ENCODE data around the gene DENND1A. TPM values are rescaled to one million over a fixed set of nuclear protein-coding genes. Genes with fewer than 3 reads are reported as not detected.

The DENND1A gene
- total RNA-seq, 1 donor from 2014 or later: 37.3 TPM

- Histone ChIP-seq H3K27me3 (no peaks in the 10 kb centered on the region), H3K27ac (no peak overlapping the region), H3K4me1 (no peaks in the 10 kb centered on the region), H3K9me3 (no peaks in the 10 kb centered on the region), H3K36me3 (no peaks in the 10 kb centered on the region), H3K4me3 (no peak overlapping the region)
- no peak for TF ChIP-seq CTCF (IDR thresholded peaks at IDR 0.05)
- no peak for DNase-seq (ENCODE audit: low spot score in 2 of 2)
- intact Hi-C loops (cut with DNase I): no loop called here
Measured at GRCh38 chr9:123410281-123410910, 519.5 kb downstream of the DENND1A start.

DNA sequence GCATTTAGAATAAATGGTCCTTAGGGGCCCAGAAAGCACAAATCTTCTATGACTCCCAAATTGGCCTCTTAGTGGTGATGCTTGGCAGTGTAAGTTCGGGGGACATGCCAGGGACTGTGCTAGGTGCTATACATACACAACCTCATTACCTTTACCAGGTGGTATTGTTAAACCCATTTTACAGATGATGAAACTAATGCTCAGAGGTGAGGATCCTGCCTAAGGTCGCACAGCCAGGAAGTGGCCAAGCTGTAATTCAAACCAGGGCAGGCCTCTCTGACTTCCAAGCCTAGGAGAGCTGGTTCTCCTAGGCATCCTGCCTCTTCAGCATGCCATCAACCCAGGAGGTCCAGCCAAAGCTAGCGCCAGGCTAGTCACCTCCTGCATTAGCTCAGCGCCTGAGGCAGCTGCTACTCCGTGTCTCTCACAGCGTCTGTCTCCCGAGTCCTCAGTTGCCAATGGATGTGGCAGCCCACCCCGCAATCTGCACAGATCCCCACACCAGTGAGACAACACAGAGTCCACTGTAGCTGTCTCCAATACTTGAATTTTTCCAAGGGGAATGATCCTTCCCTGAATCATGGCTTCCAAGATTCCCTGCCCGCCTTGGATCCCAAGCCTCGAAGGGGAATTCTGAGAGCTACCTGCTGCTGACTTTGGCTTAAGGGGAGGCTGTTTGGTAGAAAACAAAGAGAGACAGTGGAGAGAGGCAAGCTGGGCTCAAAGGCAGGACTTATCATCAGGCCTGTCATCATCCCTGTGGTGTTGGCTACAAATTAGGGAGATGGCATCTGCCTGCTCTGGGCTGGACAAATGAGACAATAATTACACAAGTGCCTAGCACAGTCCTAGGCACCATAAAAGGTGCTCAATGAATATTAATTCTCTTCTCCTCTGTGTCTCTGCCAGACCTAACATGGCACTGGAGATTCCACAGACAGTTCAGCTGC lies 521.3 kb downstream of the DENND1A start:
- intact Hi-C loops (cut with DNase I): no loop called here

GRCh38 chr9:123407217-123407851 lies 522.6 kb downstream of the DENND1A start:
- H3K27me3 ChIP-seq: no peaks in the 10 kb centered on the region
- no peak overlapping the region for H3K4me3 ChIP-seq
- H3K4me1 ChIP-seq: no peaks in the 10 kb centered on the region
- intact Hi-C loops (cut with DNase I): no loop called here
- no peaks in the 10 kb centered on the region for H3K36me3 ChIP-seq
- H3K9me3 ChIP-seq: no peaks in the 10 kb centered on the region
- no peak for DNase-seq (ENCODE audit: low spot score in 2 of 2)
- TF ChIP-seq CTCF (IDR thresholded peaks at IDR 0.05): no peak
- no peak overlapping the region for H3K27ac ChIP-seq

More for the DNA sequence above, 521.3 kb downstream of the DENND1A start:
- DNase-seq (ENCODE audit: low spot score in 2 of 2): no peak
- Histone ChIP-seq H3K36me3 (no peaks in the 10 kb centered on the region), H3K9me3 (no peaks in the 10 kb centered on the region), H3K4me3 (no peak overlapping the region), H3K4me1 (no peaks in the 10 kb centered on the region), H3K27me3 (no peaks in the 10 kb centered on the region), H3K27ac (no peak overlapping the region)
- TF ChIP-seq CTCF (IDR thresholded peaks at IDR 0.05): no peak

- Histone ChIP-seq H3K9me3 (no peaks in the 10 kb centered on the region), H3K4me1 (no peaks in the 10 kb centered on the region), H3K4me3 (no peak overlapping the region), H3K36me3 (no peaks in the 10 kb centered on the region), H3K27me3 (no peaks in the 10 kb centered on the region), H3K27ac (no peak overlapping the region)
- DNase-seq (ENCODE audit: low spot score in 2 of 2): no peak
- no peak for TF ChIP-seq CTCF (IDR thresholded peaks at IDR 0.05)
- intact Hi-C loops (cut with DNase I): no loop called here
Measured at GRCh38 chr9:123406691-123407216, 523.2 kb downstream of the DENND1A start.

- Histone ChIP-seq H3K9me3 (no peaks in the 10 kb centered on the region), H3K4me3 (no peak overlapping the region), H3K27ac (no peak overlapping the region), H3K27me3 (no peaks in the 10 kb centered on the region), H3K4me1 (no peaks in the 10 kb centered on the region), H3K36me3 (no peaks in the 10 kb centered on the region)
- no peak for TF ChIP-seq CTCF (IDR thresholded peaks at IDR 0.05)
- intact Hi-C loops (cut with DNase I): no loop called here
- no peak for DNase-seq (ENCODE audit: low spot score in 2 of 2)
Measured at GRCh38 chr9:123406016-123406415, 523.9 kb downstream of the DENND1A start.

All from ascending aorta (tissue), 2 donors.